Activated CD4-positive, alpha-beta memory T cell treated with anti-CD3 and anti-CD28 coated beads, Interleukin-2, amount 10 ng/mL, durations not matched to agents 7 days and 5 days (primary cell): Measurements from ENCODE around the gene IGF2R. TPM values are rescaled to one million over a fixed set of nuclear protein-coding genes. Genes with fewer than 3 reads are reported as not detected.
"Not testable (repeated sequence)": the region's sequence is repeated elsewhere in the genome, so short reads cannot be mapped to it uniquely, and the experiment has no call there.

Experiments used
- CTCF ChIA-PET: fragments of 350-600 bp; sonication (Branson Sonifier 250); formaldehyde crosslinking; loops from one replicate; lab custom pipeline; 2021; ENCODE audit warnings: antibody characterized with exemption, inconsistent platforms; lab: Charles Lee
- POLR2A ChIA-PET: fragments of 350-600 bp; sonication (Branson Sonifier 250); formaldehyde crosslinking; loops from one replicate; lab custom pipeline; 2021; ENCODE audit warnings: antibody characterized with exemption; lab: Charles Lee
- DNase-seq: peaks from one replicate; pipeline ENCODE4 v3.0.0-alpha.2; 2020
- H3K27ac Mint-ChIP-seq: one replicate; pipeline ENCODE4 v1.8.0; 2021; ENCODE audit warnings: mild to moderate bottlenecking, mixed read lengths
- H3K27me3 Mint-ChIP-seq: one replicate; pipeline ENCODE4 v1.8.0; 2021; ENCODE audit warnings: mixed read lengths
- H3K36me3 Mint-ChIP-seq: one replicate; pipeline ENCODE4 v1.8.0; 2021; ENCODE audit warnings: low read depth, mixed read lengths
- H3K4me1 Mint-ChIP-seq: one replicate; pipeline ENCODE4 v1.8.0; 2021; ENCODE audit warnings: mixed read lengths
- H3K4me3 Mint-ChIP-seq: one replicate; pipeline ENCODE4 v1.8.0; 2021; ENCODE audit warnings: mild to moderate bottlenecking, mixed read lengths
- H3K9me3 Mint-ChIP-seq: one replicate; pipeline ENCODE4 v1.8.0; 2021; ENCODE audit warnings: mixed read lengths
- total RNA-seq, 2 experiments: library from RNA; stranded (reverse); gene quantifications; one replicate each; pipeline ENCODE4 v1.2.3, GENCODE V29; 2021

Gene IGF2R
- total RNA-seq, 2 experiments from 2014 or later = 66.9 to 70.9 TPM

GRCh38 chr6:160127270-160128124 is 158.6 kb downstream of the IGF2R start:
- H3K4me1 Mint-ChIP-seq = peaks cover 2% of the 10 kb centered on the region
- CTCF ChIA-PET = interaction anchor here (0.7 kb wide), 1 partner anchor 8 kb away, joined by 3 read pairs; no protein-coding TSS in a partner anchor
- no peaks in the 10 kb centered on the region for H3K27me3 Mint-ChIP-seq
- POLR2A ChIA-PET = no interaction called here
- no peak for DNase-seq
- H3K27ac Mint-ChIP-seq = no peak overlapping the region
- H3K9me3 Mint-ChIP-seq = no peaks in the 10 kb centered on the region
- no peaks in the 10 kb centered on the region for H3K36me3 Mint-ChIP-seq
- H3K4me3 Mint-ChIP-seq = no peak overlapping the region

GRCh38 chr6:160128125-160128683 is 159.3 kb downstream of the IGF2R start:
- Mint-ChIP-seq H3K27ac (no peak overlapping the region), H3K36me3 (no peaks in the 10 kb centered on the region), H3K27me3 (no peaks in the 10 kb centered on the region), H3K4me1 (peaks cover 2% of the 10 kb centered on the region), H3K9me3 (no peaks in the 10 kb centered on the region), H3K4me3 (no peak overlapping the region)
- no peak for DNase-seq
- ChIA-PET POLR2A (no interaction called here), CTCF (interaction anchor here (0.7 kb wide), 1 partner anchor 9 kb away, joined by 3 read pairs; no protein-coding TSS in a partner anchor)

- ChIA-PET CTCF (no interaction called here), POLR2A (no interaction called here)
- no peak for DNase-seq
- Mint-ChIP-seq H3K36me3 (no peaks in the 10 kb centered on the region), H3K9me3 (no peaks in the 10 kb centered on the region), H3K27ac (no peak overlapping the region), H3K4me3 (no peak overlapping the region), H3K4me1 (peaks cover 2% of the 10 kb centered on the region), H3K27me3 (no peaks in the 10 kb centered on the region)
These were observed 160.1 kb downstream of the IGF2R start for GRCh38 chr6:160128879-160129516.

- no peaks in the 10 kb centered on the region for H3K27me3 Mint-ChIP-seq
- H3K4me3 Mint-ChIP-seq = no peak overlapping the region
- H3K27ac Mint-ChIP-seq = no peak overlapping the region
- ChIA-PET POLR2A (no interaction called here), CTCF (no interaction called here)
- no peak for DNase-seq
- no peaks in the 10 kb centered on the region for H3K36me3 Mint-ChIP-seq
- peaks cover 2% of the 10 kb centered on the region for H3K4me1 Mint-ChIP-seq
- H3K9me3 Mint-ChIP-seq = no peaks in the 10 kb centered on the region
These were observed 161.2 kb downstream of the IGF2R start for GRCh38 chr6:160129881-160130615.

- no peaks in the 10 kb centered on the region for H3K36me3 Mint-ChIP-seq
- no peak overlapping the region for H3K27ac Mint-ChIP-seq
- ChIA-PET POLR2A (no interaction called here), CTCF (no interaction called here)
- no peaks in the 10 kb centered on the region for H3K27me3 Mint-ChIP-seq
- H3K9me3 Mint-ChIP-seq = no peaks in the 10 kb centered on the region
- H3K4me1 Mint-ChIP-seq = peaks cover 2% of the 10 kb centered on the region
- DNase-seq = no peak
- H3K4me3 Mint-ChIP-seq = no peak overlapping the region
These were observed 162.0 kb downstream of the IGF2R start for GRCh38 chr6:160130729-160131484.

- Mint-ChIP-seq H3K4me3 (no peak overlapping the region), H3K27me3 (no peaks in the 10 kb centered on the region), H3K4me1 (peaks cover 2% of the 10 kb centered on the region), H3K36me3 (no peaks in the 10 kb centered on the region), H3K27ac (no peak overlapping the region), H3K9me3 (no peaks in the 10 kb centered on the region)
- CTCF ChIA-PET = no interaction called here
- DNase-seq = no peak
- POLR2A ChIA-PET = no interaction called here
These were observed 162.9 kb downstream of the IGF2R start for GRCh38 chr6:160131636-160132296.

- POLR2A ChIA-PET = no interaction called here
- Mint-ChIP-seq H3K9me3 (no peaks in the 10 kb centered on the region), H3K27ac (no peak overlapping the region), H3K27me3 (no peaks in the 10 kb centered on the region), H3K36me3 (no peaks in the 10 kb centered on the region), H3K4me3 (no peak overlapping the region), H3K4me1 (peaks cover 2% of the 10 kb centered on the region)
- no peak for DNase-seq
- CTCF ChIA-PET = no interaction called here
These were observed 163.4 kb downstream of the IGF2R start for GRCh38 chr6:160132297-160132637.

GRCh38 chr6:160132776-160133338 is 164.0 kb downstream of the IGF2R start:
- CTCF ChIA-PET = no interaction called here
- no peak overlapping the region for H3K27ac Mint-ChIP-seq

GRCh38 chr6:160133441-160134336 is 164.8 kb downstream of the IGF2R start:
- no peak overlapping the region for H3K27ac Mint-ChIP-seq
- no peaks in the 10 kb centered on the region for H3K9me3 Mint-ChIP-seq
- CTCF ChIA-PET = no interaction called here
- POLR2A ChIA-PET = no interaction called here
- H3K4me3 Mint-ChIP-seq = no peak overlapping the region
- no peaks in the 10 kb centered on the region for H3K36me3 Mint-ChIP-seq
- no peak for DNase-seq
- no peaks in the 10 kb centered on the region for H3K27me3 Mint-ChIP-seq
- peaks cover 9% of the 10 kb centered on the region for H3K4me1 Mint-ChIP-seq

More at GRCh38 chr6:160132776-160133338, 164.0 kb downstream of the IGF2R start:
- H3K9me3 Mint-ChIP-seq = no peaks in the 10 kb centered on the region
- no peak overlapping the region for H3K4me3 Mint-ChIP-seq
- H3K4me1 Mint-ChIP-seq = peaks cover 2% of the 10 kb centered on the region
- POLR2A ChIA-PET = no interaction called here
- no peak for DNase-seq
- H3K36me3 Mint-ChIP-seq = no peaks in the 10 kb centered on the region
- H3K27me3 Mint-ChIP-seq = no peaks in the 10 kb centered on the region

- H3K4me3 Mint-ChIP-seq, H3K36me3 Mint-ChIP-seq, DNase-seq, H3K4me1 Mint-ChIP-seq, CTCF ChIA-PET, H3K9me3 Mint-ChIP-seq, H3K27me3 Mint-ChIP-seq, H3K27ac Mint-ChIP-seq, POLR2A ChIA-PET: not testable (repeated sequence)
These were observed 165.5 kb downstream of the IGF2R start for GRCh38 chr6:160134337-160134751.

GRCh38 chr6:160134779-160135547 is 166.1 kb downstream of the IGF2R start:
- Mint-ChIP-seq H3K9me3 (no peaks in the 10 kb centered on the region), H3K27ac (no peak overlapping the region), H3K36me3 (no peaks in the 10 kb centered on the region), H3K4me1 (peaks cover 9% of the 10 kb centered on the region), H3K4me3 (no peak overlapping the region), H3K27me3 (no peaks in the 10 kb centered on the region)
- ChIA-PET POLR2A (no interaction called here), CTCF (no interaction called here)
- DNase-seq = no peak
